Mononuclear cell (primary cell): Measurements from ENCODE around the gene GPA33. TPM values are rescaled to one million over a fixed set of nuclear protein-coding genes. Genes with fewer than 3 reads are reported as not detected.

Experiments
- H3K27me3 ChIP-seq: 2 replicates; pipeline ENCODE4 v1.6.0; 2011; ENCODE audit warnings: low read length, control low read depth; ENCODE audit not compliant: insufficient read depth
- H3K4me1 ChIP-seq: 2 replicates; pipeline ENCODE4 v1.5.1; 2011; ENCODE audit warnings: mild to moderate bottlenecking, low read length, control low read depth; ENCODE audit not compliant: insufficient read depth
- H3K4me3 ChIP-seq: 2 replicates; pipeline ENCODE4 v1.5.1; 2011; ENCODE audit warnings: mild to moderate bottlenecking, low read length, moderate library complexity
- H3K9me3 ChIP-seq: 2 replicates; pipeline ENCODE4 v1.5.1; 2011; ENCODE audit warnings: low read depth, mild to moderate bottlenecking, control low read depth, low read length
- total RNA-seq: library from RNA; depleted of rRNA; stranded (reverse); fragments of >200 nt; gene quantifications from one replicate; pipeline ENCODE4 v1.2.3, GENCODE V29; 2012

Gene GPA33, protein sequence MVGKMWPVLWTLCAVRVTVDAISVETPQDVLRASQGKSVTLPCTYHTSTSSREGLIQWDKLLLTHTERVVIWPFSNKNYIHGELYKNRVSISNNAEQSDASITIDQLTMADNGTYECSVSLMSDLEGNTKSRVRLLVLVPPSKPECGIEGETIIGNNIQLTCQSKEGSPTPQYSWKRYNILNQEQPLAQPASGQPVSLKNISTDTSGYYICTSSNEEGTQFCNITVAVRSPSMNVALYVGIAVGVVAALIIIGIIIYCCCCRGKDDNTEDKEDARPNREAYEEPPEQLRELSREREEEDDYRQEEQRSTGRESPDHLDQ
- 2.6 TPM for total RNA-seq

DNA sequence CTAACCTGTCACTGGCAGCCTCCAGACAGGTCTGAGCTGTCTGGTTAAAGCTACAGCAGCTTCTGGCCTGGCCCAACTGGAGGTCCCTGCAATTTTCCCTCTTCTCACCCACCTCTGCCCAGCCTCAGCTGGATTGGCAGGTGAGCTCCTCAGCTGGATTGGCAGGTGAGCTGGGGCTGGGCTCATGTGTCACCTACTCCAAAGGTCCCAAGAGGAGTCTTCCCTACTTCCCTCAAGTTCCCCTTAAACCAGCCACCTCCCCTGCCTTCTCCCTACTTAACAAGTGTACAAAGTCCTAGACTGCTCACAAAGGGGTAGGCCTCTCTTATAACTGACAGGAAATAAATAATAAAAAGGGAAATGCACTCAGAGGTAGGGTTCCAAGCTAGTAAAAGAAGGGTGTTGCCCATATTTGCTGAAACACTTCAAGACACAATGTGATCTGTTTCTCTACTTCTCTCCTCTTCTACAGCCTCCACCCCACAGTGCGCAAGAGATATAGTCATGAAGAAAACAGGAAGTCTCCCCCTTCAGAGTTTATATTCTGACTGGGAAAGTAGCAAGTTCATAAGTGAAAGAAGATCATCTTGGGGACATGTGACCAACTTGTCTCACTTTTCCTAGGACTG lies at the start of gene GPA33:
Gene GPA33, minus strand, starts transcription at position 64 of the 629 bp plus-strand sequence. CDS start 90 bp downstream, outside the sequence.
- no peaks in the 10 kb centered on the region for H3K9me3 ChIP-seq
- no peaks in the 10 kb centered on the region for H3K27me3 ChIP-seq
- peaks cover 18% of the 10 kb centered on the region for H3K4me1 ChIP-seq
- no peak within 1 kb of the TSS for H3K4me3 ChIP-seq

DNA sequence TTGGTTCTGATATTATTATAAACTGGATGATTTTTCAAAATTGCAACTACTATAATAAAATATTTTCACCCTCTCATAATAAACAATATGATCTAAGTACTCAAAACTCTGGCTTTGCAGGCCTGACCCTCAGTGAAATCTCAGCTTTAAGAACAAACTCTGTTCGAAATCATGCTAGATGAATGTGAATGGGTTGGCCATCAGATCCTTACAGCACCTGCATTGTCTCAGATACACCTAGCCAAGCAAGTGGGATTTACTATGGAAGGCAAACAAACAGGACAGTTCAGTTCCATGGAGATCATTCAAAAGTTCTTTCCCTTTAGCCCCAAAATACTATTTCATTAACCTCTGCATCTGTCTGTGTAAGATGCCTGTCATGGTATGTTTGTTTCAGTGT lies 48.5 kb upstream of the GPA33 start:
- Histone ChIP-seq H3K4me3 (no peak overlapping the region), H3K4me1 (no peaks in the 10 kb centered on the region), H3K9me3 (no peaks in the 10 kb centered on the region), H3K27me3 (no peaks in the 10 kb centered on the region)

DNA sequence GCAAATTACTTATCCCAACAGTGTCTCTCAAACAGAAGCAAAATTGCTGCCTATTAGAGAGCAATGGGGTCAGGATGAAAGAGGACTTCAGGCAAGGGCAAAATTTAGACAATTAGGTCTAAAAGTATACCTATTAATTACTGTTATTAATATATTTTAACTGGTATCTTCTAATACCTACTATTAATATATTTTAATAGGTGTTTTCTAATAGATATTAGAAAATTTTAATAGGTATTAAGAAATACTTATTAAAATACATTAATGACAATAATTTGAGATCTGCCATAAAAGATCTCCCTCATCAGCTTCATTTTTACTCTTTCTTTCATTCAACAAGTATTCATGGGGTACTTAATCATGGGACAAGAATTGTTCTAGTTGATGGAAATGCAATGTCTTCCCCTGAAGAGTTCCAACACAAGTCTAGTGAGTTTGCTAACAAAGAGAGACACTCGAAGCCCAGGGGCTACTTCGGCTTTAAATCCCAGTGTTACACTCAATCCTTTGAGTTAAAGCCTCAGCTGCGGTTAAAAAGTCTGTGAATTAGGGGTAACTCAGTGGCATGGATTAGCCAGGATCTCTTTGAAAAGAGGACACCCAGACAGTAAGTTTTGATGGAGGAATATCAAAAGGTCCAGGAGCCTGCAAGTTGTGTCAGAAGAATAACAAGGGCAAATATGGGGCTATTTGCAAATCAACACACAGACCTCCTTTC lies 47.8 kb upstream of the GPA33 start:
- Histone ChIP-seq H3K27me3 (no peaks in the 10 kb centered on the region), H3K4me3 (no peak overlapping the region), H3K9me3 (no peaks in the 10 kb centered on the region), H3K4me1 (no peaks in the 10 kb centered on the region)

GRCh38 chr1:167137332-167137781 lies 47.2 kb upstream of the GPA33 start:
- Histone ChIP-seq H3K9me3 (no peaks in the 10 kb centered on the region), H3K27me3 (no peaks in the 10 kb centered on the region), H3K4me1 (no peaks in the 10 kb centered on the region), H3K4me3 (no peak overlapping the region)

- no peak overlapping the region for H3K4me3 ChIP-seq
- H3K4me1 ChIP-seq, result no peaks in the 10 kb centered on the region
- H3K27me3 ChIP-seq, result no peaks in the 10 kb centered on the region
- no peaks in the 10 kb centered on the region for H3K9me3 ChIP-seq
These were observed 46.6 kb upstream of the GPA33 start for GRCh38 chr1:167136806-167137205.

GRCh38 chr1:167136191-167136614 lies 46.0 kb upstream of the GPA33 start:
- no peaks in the 10 kb centered on the region for H3K27me3 ChIP-seq
- no peaks in the 10 kb centered on the region for H3K4me1 ChIP-seq
- H3K4me3 ChIP-seq, result no peak overlapping the region
- no peaks in the 10 kb centered on the region for H3K9me3 ChIP-seq

- no peaks in the 10 kb centered on the region for H3K4me1 ChIP-seq
- no peaks in the 10 kb centered on the region for H3K9me3 ChIP-seq
- H3K27me3 ChIP-seq, result peaks cover 3% of the 10 kb centered on the region
- no peak overlapping the region for H3K4me3 ChIP-seq
These were observed 45.2 kb upstream of the GPA33 start for GRCh38 chr1:167135281-167135840.

GRCh38 chr1:167132301-167133010 lies 42.3 kb upstream of the GPA33 start:
- Histone ChIP-seq H3K4me3 (no peak overlapping the region), H3K4me1 (no peaks in the 10 kb centered on the region), H3K27me3 (peaks cover 3% of the 10 kb centered on the region), H3K9me3 (no peaks in the 10 kb centered on the region)

GRCh38 chr1:167130829-167131510 lies 40.8 kb upstream of the GPA33 start:
- Histone ChIP-seq H3K27me3 (peaks cover 3% of the 10 kb centered on the region), H3K4me3 (no peak overlapping the region), H3K9me3 (no peaks in the 10 kb centered on the region), H3K4me1 (no peaks in the 10 kb centered on the region)

DNA sequence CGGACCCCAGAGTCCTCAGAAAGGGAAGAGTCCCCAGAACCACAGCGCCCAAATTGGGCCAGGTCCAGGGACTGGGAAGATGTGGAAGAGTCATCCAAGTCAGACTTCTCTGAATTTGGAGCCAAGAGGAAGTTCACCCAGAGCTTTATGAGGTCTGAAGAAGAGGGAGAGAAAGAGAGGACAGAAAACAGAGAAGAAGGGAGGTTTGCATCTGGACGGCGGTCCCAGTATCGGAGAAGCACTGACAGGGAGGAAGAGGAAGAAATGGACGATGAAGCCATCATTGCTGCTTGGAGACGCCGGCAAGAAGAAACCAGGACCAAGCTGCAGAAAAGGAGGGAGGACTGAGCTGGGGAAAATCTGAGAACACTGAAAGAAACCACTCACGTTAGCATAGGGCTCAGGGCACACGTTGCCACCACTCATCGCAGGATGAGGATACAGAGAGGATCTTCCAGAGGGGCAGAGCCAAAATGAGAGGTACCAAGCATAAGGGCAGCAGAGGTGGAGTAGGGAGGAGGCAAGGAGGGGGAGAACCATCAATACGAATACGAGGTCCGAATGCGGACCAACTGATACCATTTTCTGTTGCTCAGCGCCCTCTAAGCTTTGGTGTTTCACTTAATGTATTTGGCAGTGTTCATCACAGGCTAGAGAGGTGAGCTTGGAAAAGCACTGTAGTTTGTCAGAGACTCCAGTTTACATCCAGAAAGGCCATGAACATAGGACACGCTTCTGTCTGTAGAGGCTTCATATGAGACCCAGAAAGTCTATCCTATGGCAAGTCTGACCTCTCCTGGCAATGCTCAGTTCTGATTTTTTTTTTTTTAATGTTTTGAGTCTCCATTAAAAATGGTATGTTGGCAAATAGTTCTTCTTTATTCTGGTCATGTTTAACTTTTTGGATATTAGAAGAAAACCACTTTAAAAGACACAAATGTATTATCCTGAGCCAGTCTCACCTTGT lies 38.4 kb upstream of the GPA33 start:
- Histone ChIP-seq H3K4me1 (no peaks in the 10 kb centered on the region), H3K4me3 (no peak overlapping the region), H3K27me3 (peaks cover 3% of the 10 kb centered on the region), H3K9me3 (no peaks in the 10 kb centered on the region)

GRCh38 chr1:167127661-167128060 lies 37.5 kb upstream of the GPA33 start:
- Histone ChIP-seq H3K4me1 (no peaks in the 10 kb centered on the region), H3K27me3 (peaks cover 3% of the 10 kb centered on the region), H3K4me3 (no peak overlapping the region), H3K9me3 (no peaks in the 10 kb centered on the region)

GRCh38 chr1:167127236-167127635 lies 37.1 kb upstream of the GPA33 start:
- Histone ChIP-seq H3K9me3 (no peaks in the 10 kb centered on the region), H3K27me3 (peaks cover 3% of the 10 kb centered on the region), H3K4me3 (no peak overlapping the region), H3K4me1 (no peaks in the 10 kb centered on the region)

DNA sequence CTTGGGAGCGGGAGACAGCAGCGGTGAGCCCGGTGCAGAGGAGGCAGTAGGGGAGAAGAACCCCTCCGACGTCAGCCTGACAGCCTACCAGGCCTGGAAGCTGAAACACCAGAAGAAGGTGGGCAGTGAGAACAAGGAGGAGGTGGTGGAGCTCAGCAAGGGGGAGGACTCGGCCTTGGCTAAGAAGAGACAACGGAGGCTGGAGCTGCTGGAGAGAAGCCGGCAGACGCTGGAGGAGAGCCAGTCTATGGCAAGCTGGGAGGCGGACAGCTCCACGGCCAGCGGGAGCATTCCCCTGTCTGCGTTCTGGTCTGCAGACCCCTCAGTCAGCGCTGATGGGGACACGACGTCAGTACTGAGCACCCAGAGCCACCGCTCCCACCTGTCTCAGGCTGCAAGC lies 36.6 kb upstream of the GPA33 start:
- Histone ChIP-seq H3K4me1 (no peaks in the 10 kb centered on the region), H3K9me3 (no peaks in the 10 kb centered on the region), H3K4me3 (no peak overlapping the region), H3K27me3 (peaks cover 3% of the 10 kb centered on the region)
